K562 (cell line): ENCODE measurements around the gene GTF3C1. TPM values are rescaled to one million over a fixed set of nuclear protein-coding genes. Genes with fewer than 3 reads are reported as not detected.

ENCODE experiments used
- ATAC-seq: fragments of 200-7000 bp; cut with Tn5 transposase; 3 replicates; pipeline ENCODE4 v1.9.1; 2020; ENCODE audit warnings: moderate library complexity
- BruUV-seq: library from RNA; stranded (reverse); fragments of 400-500 nt; replicated peaks from 2 replicates; lab custom pipeline; 2021; lab: Mats Ljungman, UMichigan
- CTCF ChIA-PET: fragments of 300-600 bp; formaldehyde crosslinking; extraction: SDS; loops from one replicate; lab custom pipeline; 2021; ENCODE audit warnings: low intra/inter-chr PET ratio; lab: Yijun Ruan, JAX
- POLR2A ChIA-PET: fragments of 300-600, 350-650 bp; sonication (Branson Sonifier 250); formaldehyde crosslinking; extraction: SDS; loops from one replicate; lab custom pipeline; 2021; ENCODE audit warnings: antibody characterized with exemption, inconsistent platforms; lab: Yijun Ruan, JAX
- DNase-seq, 4 experiments: peaks; one replicate each; pipeline versions ENCODE4 v3.0.0 to v3.0.0-alpha.2; 2011 to 2018; ENCODE audit warnings: low spot score in 3 of 4, mixed read lengths in 3 of 4; ENCODE audit errors: extremely low read depth in 1 of 4
- FAIRE-seq: peaks from 2 replicates; lab custom pipeline; 2011; peaks lifted over from hg19 to GRCh38; lab: Jason Lieb, UNC
- H2AFZ ChIP-seq: 2 replicates; pipeline ENCODE4 v1.6.0; 2011; ENCODE audit warnings: low read depth, low read length, control low read depth, inconsistent platforms
- H3K27ac ChIP-seq: fragments of 200-600 bp; 3 replicates; pipeline ENCODE4 v1.8.0; 2011; ENCODE audit warnings: low read depth, mild to moderate bottlenecking, control low read depth, inconsistent platforms, low read length, moderate library complexity, mixed read lengths; ENCODE audit errors: extremely low read depth
- H3K27me3 ChIP-seq, 2 experiments: fragments of 300-600 bp in 1 of 2; 2 replicates in 1 of 2; 3 replicates in 1 of 2; pipeline versions ENCODE4 v1.6.0 to v1.8.0; 2011; ENCODE audit warnings: inconsistent platforms in 2 of 2, low read length in 2 of 2, mild to moderate bottlenecking in 1 of 2, mixed read lengths in 1 of 2, moderate library complexity in 1 of 2; ENCODE audit not compliant: control insufficient read depth in 2 of 2, insufficient read depth in 2 of 2
- H3K36me3 ChIP-seq: fragments of 300-600 bp; 3 replicates; pipeline ENCODE4 v1.8.0; 2011; ENCODE audit warnings: mild to moderate bottlenecking, low read length, inconsistent platforms; ENCODE audit not compliant: control insufficient read depth, insufficient read depth
- H3K4me1 ChIP-seq, 2 experiments: fragments of 200-600 bp in 1 of 2; replicated peaks in 1 of 2; 2 replicates in 1 of 2; 3 replicates in 1 of 2; pipeline versions ENCODE4 v1.5.1 to v1.8.0; 2011; ENCODE audit warnings: inconsistent platforms in 2 of 2, low read length in 2 of 2, mild to moderate bottlenecking in 1 of 2, mixed read lengths in 1 of 2, moderate library complexity in 1 of 2; ENCODE audit not compliant: control insufficient read depth in 2 of 2, insufficient read depth in 2 of 2
- H3K4me2 ChIP-seq: 2 replicates; pipeline ENCODE4 v1.6.1; 2011; ENCODE audit warnings: low read length, control low read depth, inconsistent platforms, mixed read lengths; ENCODE audit not compliant: insufficient read depth
- H3K4me3 ChIP-seq: fragments of 200-600 bp; sonication (generic), shearing (Covaris generic); 2 replicates; pipeline ENCODE4 v1.5.1; 2016; ENCODE audit warnings: control low read depth, inconsistent platforms
- H3K79me2 ChIP-seq: fragments of 200-600 bp; 3 replicates; pipeline ENCODE4 v1.8.0; 2011; ENCODE audit warnings: low read length, inconsistent platforms; ENCODE audit not compliant: control insufficient read depth, insufficient read depth
- H3K9ac ChIP-seq, 2 experiments: 2 replicates each; pipeline versions ENCODE4 v1.6.0 to v1.6.1; 2011; ENCODE audit warnings: low read depth in 2 of 2, low read length in 2 of 2, control low read depth in 1 of 2, inconsistent platforms in 1 of 2, mild to moderate bottlenecking in 1 of 2, mixed read lengths in 1 of 2; ENCODE audit not compliant: insufficient read depth in 1 of 2
- H3K9me1 ChIP-seq: one replicate; pipeline ENCODE4 v1.6.0; 2011; ENCODE audit warnings: inconsistent platforms, mild to moderate bottlenecking, low read length, moderate library complexity; ENCODE audit not compliant: control insufficient read depth, insufficient read depth
- H3K9me3 ChIP-seq: replicated peaks from 2 replicates; pipeline ENCODE4 v1.5.1; 2011; ENCODE audit warnings: low read depth, low read length, inconsistent platforms; ENCODE audit not compliant: control insufficient read depth, insufficient read depth
- H4K20me1 ChIP-seq: replicated peaks from 2 replicates; pipeline ENCODE4 v1.6.1; 2011; ENCODE audit warnings: low read length, inconsistent platforms, mixed read lengths; ENCODE audit not compliant: control insufficient read depth, insufficient read depth
- CBX3 ChIP-seq, 2 experiments: IDR thresholded peaks; 1 replicate in 1 of 2; 2 replicates in 1 of 2; pipeline ENCODE4 v1.6.1; 2012; ENCODE audit warnings: inconsistent platforms in 2 of 2, low read length in 2 of 2, borderline replicate concordance in 1 of 2, control low read depth in 1 of 2
- CBX5 ChIP-seq: IDR thresholded peaks from 2 replicates; pipeline ENCODE4 v1.6.1; 2014; ENCODE audit warnings: low read depth, borderline replicate concordance
- CLOCK ChIP-seq: fragments of 250-450 bp; sonication (Bioruptor Pico); IDR thresholded peaks from 2 replicates; pipeline ENCODE4 v1.4.0; 2020; ENCODE audit warnings: mild to moderate bottlenecking, moderate library complexity, borderline replicate concordance
- GTF2E2 ChIP-seq: fragments of 200-800 bp; sonication (Bioruptor generic); IDR thresholded peaks from 2 replicates; pipeline ENCODE4 v1.6.1; 2016; ENCODE audit warnings: missing genetic modification characterization, missing compliant biosample characterization
- SP2 ChIP-seq: IDR thresholded peaks from 2 replicates; pipeline ENCODE4 v1.6.1; 2011; ENCODE audit warnings: mild to moderate bottlenecking, low read depth, low read length, moderate library complexity; ENCODE audit not compliant: poor library complexity, severe bottlenecking; ENCODE audit errors: extremely low read depth
- TRIM24 ChIP-seq, 2 experiments: fragments of 450-650 bp; IDR thresholded peaks; 2 replicates each; pipeline ENCODE4 v1.6.1; 2016
- TRIM28 ChIP-seq: fragments of 450-650 bp; IDR thresholded peaks from 2 replicates; pipeline ENCODE4 v1.6.1; 2017
- XRCC3 ChIP-seq: fragments of 450-650 bp; IDR thresholded peaks from 2 replicates; pipeline ENCODE4 v1.6.1; 2017; ENCODE audit warnings: mild to moderate bottlenecking, moderate library complexity
- ZFP30 ChIP-seq: fragments of 250-450 bp; sonication (Bioruptor Pico); IDR thresholded peaks from 2 replicates; pipeline ENCODE4 v1.8.0; 2022; ENCODE audit warnings: moderate library complexity, mild to moderate bottlenecking, inconsistent platforms, borderline replicate concordance
- ZNF609 ChIP-seq: sonication (generic); formaldehyde crosslinking; IDR thresholded peaks from 2 replicates; pipeline ENCODE4 v1.8.1; 2023; ENCODE audit warnings: missing genetic modification reagents, mild to moderate bottlenecking, borderline replicate concordance
- in situ Hi-C: fragments of 300-500 bp; cut with MboI; formaldehyde crosslinking; loops from 4 replicates; pipeline ENCODE4 v1.15.0; 2018; ENCODE audit warnings: inconsistent platforms, mixed read lengths
- intact Hi-C: fragments of 100-400 bp; cut with micrococcal nuclease; formaldehyde crosslinking; loops from 2 replicates; pipeline ENCODE4 v1.14.2; 2022
- polyA plus RNA-seq, 8 experiments: library from polyadenylated mRNA; depleted of rRNA in 4 of 8; stranded (reverse) in 5 of 8; unstranded in 3 of 8; fragments of >200 nt; fragmentation: Nextera tagmentation in 2 of 8; fragmentation: Illumina TruSeq in 1 of 8; extraction: Ambion mirVana in 2 of 8; extraction: Trizol in 1 of 8; gene quantifications; 2 replicates each; pipeline versions ENCODE4 v1.2.1 to v1.2.3, GENCODE V29; 2011 to 2014; ENCODE audit warnings: inconsistent platforms in 1 of 8, missing spikeins in 1 of 8
- total RNA-seq, 7 experiments: library from RNA; depleted of rRNA in 6 of 7; stranded (reverse); fragments of >200 nt in 6 of 7; fragmentation: Illumina TruSeq in 2 of 7; extraction: Trizol in 2 of 7; gene quantifications; 2 replicates each; pipeline versions ENCODE4 v1.2.1 to v1.2.3, GENCODE V29; 2011 to 2021; ENCODE audit warnings: low replicate concordance in 1 of 7
- TF ChIP-seq, protein P1 (sequence below): fragments of 450-650 bp; IDR thresholded peaks from 2 replicates; pipeline ENCODE4 v1.6.1; 2016

The GTF3C1 gene
- total and polyA plus RNA-seq, 9 of the 15 experiments (the other 6 are each of a cell fraction or from before 2014, with no cell fraction given), result 0.72 to 63.6 (median 30.9) TPM

GRCh38 chr16:27421961-27422740, 127.6 kb downstream of the GTF3C1 start:
- BruUV-seq, result no TSS peak
- POLR2A ChIA-PET, result no interaction called here
- H3K9me1 ChIP-seq, result no peaks in the 10 kb centered on the region
- no peaks in the 10 kb centered on the region for H3K79me2 ChIP-seq
- H4K20me1 ChIP-seq, result no peaks in the 10 kb centered on the region
- in situ Hi-C loops, result no loop called here
- no peak overlapping the region for H3K27ac ChIP-seq
- no peak overlapping the region for H3K4me2 ChIP-seq
- intact Hi-C loops, result no loop called here
- H3K36me3 ChIP-seq, result no peaks in the 10 kb centered on the region
- CTCF ChIA-PET, result no interaction called here
- no peaks in the 10 kb centered on the region; a peak in 1 of 5 replicates for H3K4me1 ChIP-seq
- no peak for ATAC-seq
- no peak overlapping the region for H2AFZ ChIP-seq
- H3K4me3 ChIP-seq, result no peak overlapping the region
- FAIRE-seq, result peak; percentile 75
- H3K27me3 ChIP-seq, result no peaks in the 10 kb centered on the region; a peak in 1 of 5 replicates
- H3K9ac ChIP-seq, result no peak overlapping the region
- TF ChIP-seq CBX5, result peak; percentile 80; the same call in 1 of the 2 replicates
- peak; percentile 55; the same call in 1 of the 2 replicates for TF ChIP-seq ZFP30 (CRISPR knock-in tag)
- TF ChIP-seq, protein P1, sequence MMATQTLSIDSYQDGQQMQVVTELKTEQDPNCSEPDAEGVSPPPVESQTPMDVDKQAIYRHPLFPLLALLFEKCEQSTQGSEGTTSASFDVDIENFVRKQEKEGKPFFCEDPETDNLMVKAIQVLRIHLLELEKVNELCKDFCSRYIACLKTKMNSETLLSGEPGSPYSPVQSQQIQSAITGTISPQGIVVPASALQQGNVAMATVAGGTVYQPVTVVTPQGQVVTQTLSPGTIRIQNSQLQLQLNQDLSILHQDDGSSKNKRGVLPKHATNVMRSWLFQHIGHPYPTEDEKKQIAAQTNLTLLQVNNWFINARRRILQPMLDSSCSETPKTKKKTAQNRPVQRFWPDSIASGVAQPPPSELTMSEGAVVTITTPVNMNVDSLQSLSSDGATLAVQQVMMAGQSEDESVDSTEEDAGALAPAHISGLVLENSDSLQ, result 0 out of 2 replicates have a peak, but pooled peaks have one; percentile 5
- TF ChIP-seq SP2, result no peak
- TF ChIP-seq XRCC3, result 0 out of 2 replicates have a peak, but pooled peaks have one; percentile 17
- peak; percentile 97 for TF ChIP-seq TRIM28
- TF ChIP-seq GTF2E2 (tag), result peak; percentile 34; the same call in 1 of the 2 replicates
- peak in 1 of 2 experiments; percentile 84; a peak in 2 of 3 replicates for TF ChIP-seq CBX3 (IDR thresholded peaks at IDR 0.05; ENCODE audit: borderline replicate concordance in 1 of 2, low read length in 2 of 2)
- no peak for TF ChIP-seq ZNF609 (CRISPR knock-in tag)
- peak in 1 of 2 experiments; percentile 62; a peak in 2 of 4 replicates for TF ChIP-seq TRIM24 (IDR thresholded peaks at IDR 0.05)
- TF ChIP-seq CLOCK, result no peak
- peaks cover 4% of the 10 kb centered on the region for H3K9me3 ChIP-seq
- peak in 1 of 4 experiments; percentile 6 for DNase-seq
